Measurements from ENCODE around the gene ACADSB.

- TF ChIP-seq CTCF (IDR thresholded peaks at IDR 0.05; ENCODE audit: borderline replicate concordance, extremely low read depth, low read length, poor library complexity, severe bottlenecking) (no peak), EZH2 (IDR thresholded peaks at IDR 0.05; ENCODE audit: borderline replicate concordance, low read depth, low read length, severe bottlenecking) (no peak)
Measured at GRCh38 chr10:122984708-122985107, 24.1 kb upstream of the ACADSB start.

Measured in DND-41 (cell line).